ENCODE measurements around the gene PRSS38.

PRSS38 gene

DNA sequence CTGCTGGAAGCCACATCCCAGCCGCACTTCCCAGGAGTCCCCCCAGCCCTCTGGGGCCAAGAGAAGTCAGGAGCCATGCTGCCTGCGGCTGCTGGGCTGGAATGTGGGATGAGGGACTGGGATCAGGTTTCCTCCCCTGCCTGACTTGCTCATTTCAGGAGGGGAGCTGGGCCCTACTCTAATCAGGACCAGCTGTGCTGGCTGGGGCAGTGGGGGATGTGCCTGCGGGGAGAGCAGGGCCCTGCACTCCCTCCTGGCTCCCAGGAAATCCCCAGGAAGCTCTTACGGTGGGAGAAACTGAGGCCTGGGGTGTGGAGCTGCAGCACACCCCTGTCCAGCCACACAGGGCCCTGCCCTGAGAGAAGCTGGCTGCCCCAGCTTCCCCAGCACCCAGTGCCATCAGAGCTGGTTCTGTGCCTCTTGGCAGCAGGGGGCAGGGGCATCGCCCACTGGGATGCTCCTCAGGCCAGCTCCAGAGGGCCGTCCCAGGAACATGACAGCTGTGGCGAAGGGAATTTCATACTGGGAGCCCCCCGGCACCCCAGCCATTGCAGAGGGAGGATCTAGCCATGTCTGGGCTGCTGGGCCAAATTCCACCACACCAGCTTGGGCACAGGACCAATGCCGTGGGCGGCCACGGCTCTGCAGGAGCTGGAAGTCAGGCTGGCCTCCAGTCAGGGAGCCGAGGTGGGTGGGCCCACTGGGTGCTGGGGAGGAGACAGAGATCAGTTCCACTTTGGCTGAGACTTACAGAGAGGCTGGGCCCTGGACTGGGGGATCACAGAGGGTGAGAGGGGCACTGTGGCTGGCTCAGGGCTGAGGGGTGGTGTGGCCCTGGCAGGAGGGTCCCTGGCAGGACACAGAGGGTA lies 21.3 kb upstream of the PRSS38 start:
- DNase-seq = no peak

DNA sequence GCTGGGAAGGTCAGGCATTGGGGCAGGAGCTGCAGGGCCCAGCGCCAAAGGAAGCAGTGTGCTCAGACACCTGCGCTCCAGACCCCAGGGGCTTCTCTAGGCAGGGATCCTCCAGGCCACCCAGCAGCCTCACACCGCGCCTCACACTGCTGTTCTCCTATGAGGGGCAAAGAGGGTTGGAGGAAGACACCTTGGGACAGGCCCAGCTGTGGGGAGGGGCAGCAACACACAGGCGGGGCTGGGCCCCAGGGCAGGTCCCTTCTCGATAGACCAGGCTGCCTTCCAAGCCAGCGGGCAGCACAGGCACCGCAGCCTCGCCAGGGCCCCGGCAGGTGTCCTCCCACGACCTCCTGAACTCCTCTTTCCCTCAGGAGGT lies 20.7 kb upstream of the PRSS38 start:
- DNase-seq = no peak

DNA sequence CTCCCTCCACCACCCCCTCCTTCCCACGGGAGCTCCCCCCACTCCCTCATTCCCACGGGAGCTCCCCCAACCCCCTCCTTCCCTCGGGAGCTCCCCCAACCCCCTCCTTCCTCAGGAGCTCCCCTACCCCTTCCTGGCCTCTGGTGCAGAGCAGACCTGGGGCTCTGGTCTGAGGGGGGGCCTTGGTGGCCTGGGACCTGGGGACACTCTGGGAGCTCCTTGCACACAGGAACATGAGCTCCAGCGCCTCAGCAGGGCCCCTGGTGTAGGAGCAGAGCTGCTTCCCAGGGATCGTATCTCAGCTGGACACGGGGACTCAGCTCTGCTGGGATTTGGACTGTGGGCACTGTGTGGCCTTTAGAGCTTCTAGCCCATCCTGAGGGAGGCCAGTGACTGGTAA lies 19.7 kb upstream of the PRSS38 start:
- no peak for DNase-seq

DNA sequence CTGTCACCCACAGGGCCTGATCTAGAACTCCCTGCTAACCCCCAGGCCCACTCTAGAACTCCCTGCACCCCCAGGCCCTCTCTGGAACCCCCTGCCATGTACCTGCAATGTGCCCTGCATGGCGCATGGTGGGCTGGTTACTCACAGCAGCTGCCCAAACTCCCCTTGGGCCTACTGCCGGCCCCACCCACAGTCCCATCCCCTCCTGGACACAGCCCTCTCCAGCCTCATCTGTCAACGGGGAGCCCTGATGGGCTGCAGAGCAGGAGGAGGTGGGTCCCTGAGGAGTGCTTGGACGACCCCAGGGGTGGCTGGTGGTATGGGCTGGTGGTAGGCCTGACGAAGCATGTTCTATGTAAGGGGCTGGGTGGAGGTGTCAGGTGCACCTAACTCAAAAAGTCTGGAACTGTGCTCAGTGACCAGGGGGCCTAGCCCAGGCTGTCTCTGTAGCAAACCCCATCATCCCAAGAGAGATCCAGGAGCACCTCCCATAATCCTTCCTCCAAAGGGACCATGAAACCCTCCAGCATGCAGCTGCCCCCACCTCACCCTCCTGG lies 19.0 kb upstream of the PRSS38 start:
- no peak for DNase-seq

DNA sequence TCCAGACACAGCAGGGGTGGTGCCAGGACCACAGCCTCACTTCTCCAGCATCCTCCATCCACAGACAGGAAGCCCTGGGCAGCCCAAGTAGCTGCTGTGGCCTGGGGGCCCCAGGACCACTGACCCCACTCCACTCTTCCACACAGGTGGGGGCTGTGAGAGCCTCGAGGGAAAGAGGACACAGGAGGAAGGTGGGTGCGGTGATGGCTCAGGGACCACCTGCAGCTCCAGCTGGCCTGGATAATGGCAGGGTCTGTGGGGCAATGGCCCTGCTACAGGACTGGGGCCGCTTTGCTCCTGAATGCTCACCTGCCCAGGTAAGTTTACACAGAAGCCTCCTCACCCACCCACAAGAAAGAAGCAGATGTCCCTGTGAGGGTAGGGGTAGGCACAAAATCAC lies 18.3 kb upstream of the PRSS38 start:
- no peak for DNase-seq

DNA sequence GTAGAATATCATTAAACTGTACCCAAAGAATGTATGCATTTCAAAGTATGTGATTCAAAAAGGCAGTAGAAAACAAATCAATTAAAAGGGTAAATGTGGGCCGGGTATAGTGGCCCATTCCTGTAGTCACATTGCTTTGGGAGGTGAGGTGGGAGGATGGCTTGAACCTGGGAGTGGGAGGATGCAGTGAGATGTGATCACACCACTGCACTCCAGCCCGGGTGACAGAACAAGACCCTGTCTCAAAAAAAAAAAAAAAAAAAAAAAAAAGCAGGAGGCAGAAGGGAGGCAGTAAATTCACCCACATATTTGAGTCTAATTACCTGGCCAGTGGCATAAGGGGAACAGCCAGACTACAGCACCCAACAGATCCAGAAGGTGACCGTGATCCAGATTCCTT lies 17.9 kb upstream of the PRSS38 start:
- DNase-seq = no peak

DNA sequence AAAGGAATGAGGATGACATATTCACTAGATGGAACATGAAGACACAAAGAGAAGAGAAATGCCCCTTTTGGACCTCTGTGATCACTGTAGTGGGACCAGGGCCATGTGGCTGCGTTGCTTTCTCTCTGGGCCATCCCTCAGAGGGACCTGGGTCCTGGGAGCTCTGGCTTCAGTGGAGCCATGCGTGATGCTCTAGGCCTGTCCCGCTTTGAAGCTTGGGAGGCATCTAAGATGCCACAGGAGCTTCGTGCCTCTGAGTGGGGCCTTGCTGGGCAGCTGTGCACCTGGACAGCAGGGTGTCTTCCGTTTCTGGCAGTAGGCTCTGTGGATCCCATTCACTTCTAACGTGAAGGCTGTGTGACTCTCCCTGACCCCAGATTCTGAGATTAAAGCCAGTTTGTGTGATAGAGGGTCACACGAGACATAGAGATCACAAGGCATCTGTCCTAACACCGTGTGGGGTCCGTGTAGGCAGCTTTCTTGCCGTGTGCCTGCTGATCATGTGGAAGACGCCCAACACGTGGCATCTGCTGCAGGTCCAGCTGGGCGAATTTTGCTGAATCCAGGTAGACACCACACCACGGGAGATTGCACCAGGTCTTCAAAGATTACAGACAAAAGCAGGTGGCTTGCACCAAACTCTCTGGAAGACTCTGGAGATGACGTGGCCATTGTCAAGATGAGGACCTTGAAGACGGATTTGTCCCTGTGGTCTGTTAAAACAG lies 17.2 kb upstream of the PRSS38 start:
- no peak for DNase-seq

DNA sequence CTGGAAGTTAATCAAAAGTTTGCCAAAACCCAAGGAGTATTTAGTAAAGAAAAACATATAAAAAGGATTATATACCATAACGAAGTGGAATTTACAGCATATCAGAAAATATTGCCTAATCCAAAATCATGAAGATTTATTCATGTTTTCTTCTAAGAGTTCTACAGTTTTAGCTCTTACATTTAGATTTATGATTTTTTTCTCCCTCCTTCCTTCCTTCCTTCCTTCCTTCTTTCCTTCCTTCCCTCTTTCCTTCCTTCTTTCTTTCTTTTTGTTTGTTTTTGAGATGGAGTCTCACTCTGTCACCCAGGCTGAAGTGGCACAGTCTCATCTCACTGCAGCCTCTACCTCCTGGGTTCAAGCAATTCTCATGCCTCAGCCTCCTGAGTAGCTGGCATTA lies 15.7 kb upstream of the PRSS38 start:
- DNase-seq = no peak

DNA sequence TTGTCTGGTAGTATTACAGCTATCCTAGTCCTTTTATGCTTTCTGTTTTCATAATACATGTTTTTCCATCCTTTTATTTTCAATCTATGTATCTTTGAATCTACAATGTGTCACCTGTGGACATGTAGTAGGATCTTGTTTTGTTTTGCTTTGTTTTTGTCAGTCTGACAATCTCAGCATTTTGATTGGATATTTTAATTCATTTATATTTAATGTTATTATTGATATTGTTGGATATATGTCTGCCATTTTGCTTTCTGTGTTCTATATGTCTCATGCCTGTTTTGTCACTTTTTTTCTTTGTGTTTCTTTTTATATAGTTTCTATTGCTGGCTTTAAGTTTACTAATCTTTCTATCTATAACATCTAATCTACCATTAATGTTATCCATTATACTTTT lies 11.5 kb upstream of the PRSS38 start:
- no peak for DNase-seq

DNA sequence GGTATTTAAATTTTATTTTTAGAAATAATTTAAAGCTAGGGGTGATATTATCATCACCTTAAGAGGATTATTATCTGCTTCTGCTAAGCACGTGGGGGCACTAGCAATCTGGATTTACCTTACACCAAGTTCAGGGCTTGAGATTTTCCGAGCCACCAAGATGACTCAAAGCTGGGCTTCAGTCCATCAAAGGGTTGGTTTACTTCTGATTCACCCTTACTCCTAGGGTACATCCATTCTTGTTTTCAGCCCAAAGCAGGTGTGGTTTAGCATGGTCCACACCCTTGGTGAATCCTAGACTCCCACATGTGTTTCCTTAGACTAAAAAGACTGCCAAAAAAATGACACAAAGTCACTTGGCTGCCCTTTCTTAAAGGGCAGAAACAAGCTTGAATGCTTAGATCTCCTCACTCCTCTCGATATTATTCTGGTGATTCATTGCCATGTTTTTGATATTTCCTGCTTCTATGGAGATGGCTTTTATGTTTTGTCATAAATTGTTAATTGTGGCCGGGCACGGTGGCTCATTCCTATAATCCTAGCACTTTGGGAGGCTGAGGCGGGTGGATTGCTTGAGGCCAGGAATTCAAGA lies 9.8 kb upstream of the PRSS38 start:
- no peak for DNase-seq

DNA sequence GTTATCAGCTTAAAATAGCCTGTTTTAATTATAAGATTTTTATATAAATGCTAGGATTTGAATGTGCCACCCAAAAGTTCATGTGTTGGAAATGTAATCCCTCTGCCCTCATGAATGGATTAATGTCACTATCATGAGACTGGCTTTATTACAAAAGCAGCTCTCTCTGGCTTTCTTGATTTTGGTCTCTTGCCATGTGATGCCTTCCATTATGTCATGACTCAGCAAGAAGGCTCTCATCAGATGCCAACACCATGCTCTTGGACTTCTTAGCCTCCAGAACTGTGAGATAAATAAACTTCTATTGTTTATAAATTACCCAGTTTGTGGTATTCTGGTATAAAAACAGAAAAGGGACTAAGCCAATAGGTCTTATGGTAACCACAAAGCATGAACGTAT lies 6.9 kb upstream of the PRSS38 start:
- DNase-seq = no peak

DNA sequence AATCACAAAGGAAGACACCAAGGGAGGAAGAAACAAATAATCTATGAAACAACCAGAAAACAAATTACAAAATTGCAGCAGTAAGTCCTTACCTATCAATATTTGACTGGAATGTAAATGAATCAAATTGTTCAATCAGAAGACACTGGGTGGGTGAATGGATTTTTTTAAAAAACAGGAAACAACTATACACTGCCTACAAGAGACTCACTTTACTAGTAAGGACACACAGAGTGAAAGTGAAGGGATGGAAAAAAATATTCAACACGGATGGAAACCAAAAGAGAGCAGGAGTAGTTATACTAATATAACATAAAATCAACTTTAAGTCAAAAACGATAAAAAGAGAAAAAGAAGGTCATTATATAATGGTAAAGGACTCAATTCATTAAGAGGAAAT lies 6.4 kb upstream of the PRSS38 start:
- no peak for DNase-seq

DNA sequence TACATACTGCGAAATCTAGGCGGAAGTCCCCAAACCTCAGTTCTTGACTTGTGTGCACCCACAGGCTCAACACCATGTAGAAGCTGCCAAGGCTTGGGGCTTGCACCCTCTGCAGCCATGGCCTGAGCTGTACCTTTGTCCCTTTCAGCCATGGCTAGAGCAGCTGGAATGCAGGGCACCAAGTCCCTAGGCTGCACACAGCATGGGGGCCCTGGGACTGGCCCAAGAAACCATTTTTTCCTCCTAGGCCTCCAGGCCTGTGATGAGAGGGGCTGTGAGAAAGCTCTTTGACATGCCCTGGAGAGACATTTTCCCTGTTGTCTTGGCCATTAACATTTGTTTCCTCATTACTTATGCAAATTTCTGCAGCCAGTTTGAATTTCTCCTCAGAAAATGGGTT lies 1.5 kb upstream of the PRSS38 start:
- no peak for DNase-seq

DNA sequence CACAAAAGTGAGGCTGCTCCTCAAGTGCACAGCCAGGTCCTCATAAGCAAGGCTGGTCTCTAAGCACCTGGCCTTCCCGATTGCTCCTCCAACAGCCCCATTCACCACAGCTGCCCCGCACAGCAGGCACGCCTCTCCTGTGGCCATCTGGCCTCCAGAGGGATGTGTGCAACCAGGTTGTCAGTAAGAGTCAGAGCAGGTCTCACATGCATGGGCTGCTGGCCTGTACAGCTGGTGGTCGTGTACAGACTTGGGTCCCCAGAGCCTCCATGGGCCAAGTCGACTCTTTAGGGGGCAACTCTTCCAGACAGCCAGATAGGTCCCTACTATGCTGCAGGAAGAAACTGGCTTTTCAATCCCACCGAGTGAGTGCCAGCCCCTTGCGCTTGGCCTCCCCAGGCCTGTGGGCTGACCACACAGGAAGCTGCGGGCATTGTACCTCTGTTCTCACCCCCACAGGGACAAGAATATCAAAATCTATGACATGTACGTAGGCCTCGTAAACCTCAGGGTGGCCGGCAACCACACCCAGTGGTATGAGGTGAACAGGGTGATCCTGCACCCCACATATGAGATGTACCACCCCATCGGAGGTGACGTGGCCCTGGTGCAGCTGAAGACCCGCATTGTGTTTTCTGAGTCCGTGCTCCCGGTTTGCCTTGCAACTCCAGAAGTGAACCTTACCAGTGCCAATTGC lies 1.4 kb downstream of the PRSS38 start:
- DNase-seq = no peak

DNA sequence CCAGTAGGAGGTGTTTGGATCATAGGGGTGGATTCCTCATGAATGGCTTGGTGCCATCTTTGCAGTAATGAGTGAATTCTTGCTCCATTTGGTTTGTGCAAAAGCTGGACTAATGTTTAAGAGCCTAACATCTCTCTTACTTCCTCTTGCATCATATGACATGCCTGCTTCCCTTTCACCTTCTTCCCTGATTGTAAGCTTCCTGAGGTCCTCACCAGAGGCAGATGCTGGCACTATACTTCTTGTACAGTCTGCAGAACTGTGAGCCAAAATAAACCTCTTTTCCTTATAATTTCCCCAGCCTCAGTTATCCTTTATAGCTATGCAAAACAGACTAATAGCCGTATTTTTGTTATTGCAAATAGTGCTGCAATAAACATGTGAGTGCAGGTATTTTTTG lies 8.1 kb downstream of the PRSS38 start:
- DNase-seq = no peak

DNA sequence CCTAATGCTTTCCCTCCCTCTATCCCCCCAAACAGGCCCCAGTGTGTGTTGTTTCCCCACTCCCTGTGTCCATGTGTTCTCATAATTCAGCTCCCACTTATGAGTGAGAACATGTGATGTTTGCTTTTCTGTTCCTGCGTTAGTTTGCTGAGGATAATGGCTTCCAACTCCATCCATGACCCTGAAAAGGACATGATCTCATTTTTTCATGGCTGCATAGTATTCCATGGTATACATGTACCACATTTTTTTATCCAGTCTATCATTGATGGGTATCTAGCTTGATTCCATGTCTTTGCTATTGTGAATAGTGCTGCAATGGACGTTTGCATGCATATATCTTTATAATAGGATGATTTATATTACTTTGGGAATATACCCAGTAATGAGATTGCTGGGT lies 8.7 kb downstream of the PRSS38 start:
- DNase-seq = no peak

DNA sequence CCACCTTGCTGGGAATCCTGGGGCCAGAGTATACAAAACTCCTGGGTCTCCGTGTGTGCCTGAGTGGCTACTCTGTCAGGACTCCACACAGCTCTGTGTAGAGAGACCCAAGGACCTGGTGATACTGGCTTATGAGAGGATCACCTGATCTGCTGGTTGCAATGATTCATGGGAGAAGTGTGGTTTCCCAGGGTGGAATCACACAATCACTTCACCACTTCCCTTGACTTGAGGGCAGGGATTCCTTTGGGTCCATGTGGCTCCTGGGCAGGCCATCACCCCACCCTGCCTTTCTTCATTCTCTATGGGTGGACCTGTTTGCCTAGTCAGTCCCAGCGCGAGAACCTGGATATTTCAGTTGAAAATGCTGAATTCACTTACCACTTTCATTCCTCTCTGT lies 13.3 kb downstream of the PRSS38 start:
- no peak for DNase-seq

DNA sequence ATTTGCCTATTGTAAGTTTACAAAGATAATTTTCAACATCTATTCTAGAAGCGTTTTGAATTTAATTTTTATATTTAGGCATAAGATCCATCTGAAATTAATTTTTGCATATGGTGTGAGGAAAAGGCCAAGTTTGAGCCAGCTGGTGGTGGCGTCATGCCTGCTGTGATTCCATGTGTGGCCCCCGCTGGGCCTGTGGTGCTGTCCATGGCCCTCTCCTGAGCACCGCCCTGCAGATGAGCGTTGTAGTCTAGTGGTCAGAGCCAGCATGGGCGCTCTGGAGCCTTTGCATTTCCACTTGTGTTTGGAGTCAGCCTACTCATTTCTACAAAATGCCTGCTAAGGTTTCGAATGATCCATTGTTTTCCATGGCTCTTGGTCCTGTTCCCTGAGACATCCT lies 22.7 kb downstream of the PRSS38 start:
- DNase-seq = no peak

DNA sequence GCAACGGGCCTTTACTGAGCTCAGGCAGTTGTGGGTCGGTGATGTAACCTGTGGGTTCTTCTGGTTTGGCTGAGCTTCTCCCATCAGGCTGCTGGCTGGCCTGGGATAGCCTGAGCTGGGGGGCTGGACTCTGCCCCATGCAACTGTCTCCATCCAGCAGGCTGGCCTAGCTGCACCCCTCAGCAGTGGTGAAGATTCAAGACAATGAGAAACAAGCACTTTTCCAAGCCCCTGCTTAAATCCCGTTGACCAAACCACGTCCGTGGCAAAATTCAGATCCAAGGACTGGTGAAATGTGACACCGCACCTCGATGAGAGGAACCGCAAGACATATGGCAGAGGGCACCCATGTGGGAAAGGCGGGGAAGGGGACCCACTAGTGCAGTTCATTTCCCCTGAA lies 25.6 kb downstream of the PRSS38 start:
- DNase-seq = no peak

DNA sequence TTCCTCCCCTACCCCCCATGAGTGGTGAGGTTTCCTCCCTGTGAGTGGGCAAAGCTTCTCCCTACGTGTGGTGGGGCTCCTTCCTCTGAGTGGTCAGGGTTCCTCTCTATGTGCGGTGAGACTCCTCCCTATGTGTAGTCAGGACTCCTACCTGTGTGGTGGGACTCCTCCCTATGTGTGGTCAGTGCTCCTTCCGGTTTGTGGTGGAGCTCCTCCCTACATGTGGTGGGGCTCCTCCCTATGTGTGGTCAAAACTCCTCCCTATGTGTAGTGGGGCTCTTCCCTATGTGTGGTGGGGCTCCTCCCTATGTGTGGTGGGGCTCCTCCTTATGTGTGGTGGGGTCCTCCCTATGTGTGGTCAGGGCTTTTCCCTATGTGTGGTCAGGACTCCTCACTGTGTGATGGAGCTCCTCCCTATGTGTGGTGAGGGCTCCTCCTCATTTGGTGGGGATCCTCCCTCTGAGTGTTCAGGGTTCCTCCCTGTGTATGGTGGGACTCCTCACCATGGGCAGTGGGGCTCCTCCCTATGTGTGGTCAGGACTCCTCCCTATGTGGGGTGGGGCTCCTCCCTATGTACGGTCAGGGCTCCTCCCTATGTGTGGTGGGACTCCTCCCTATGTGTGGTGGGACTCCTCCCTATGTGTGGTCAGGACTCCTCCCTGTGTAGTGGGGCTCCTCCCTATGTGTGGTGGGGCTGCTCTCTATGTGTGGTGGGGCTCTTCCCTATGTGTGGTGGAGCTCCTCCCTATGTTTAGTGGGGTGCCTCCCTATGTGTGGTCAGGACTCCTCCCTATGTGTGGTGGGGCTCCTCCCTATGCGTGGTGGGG lies 29.1 kb downstream of the PRSS38 start:
- no peak for DNase-seq

DNA sequence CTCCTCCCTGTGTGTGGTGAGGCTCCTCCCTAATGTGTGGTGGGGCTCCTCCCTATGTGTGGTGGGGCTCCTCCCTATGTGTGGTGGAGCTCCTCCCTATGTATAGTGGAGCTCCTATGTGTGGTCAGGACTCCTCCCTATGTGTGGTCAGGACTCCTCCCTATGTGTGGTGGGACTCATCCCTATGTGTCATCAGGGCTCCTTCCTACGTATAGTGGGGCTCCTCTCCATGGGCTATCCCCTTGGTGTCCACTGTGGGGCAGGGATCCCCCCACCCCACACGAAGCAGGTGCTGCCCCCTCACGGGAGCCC lies 29.6 kb downstream of the PRSS38 start:
- no peak for DNase-seq

DNA sequence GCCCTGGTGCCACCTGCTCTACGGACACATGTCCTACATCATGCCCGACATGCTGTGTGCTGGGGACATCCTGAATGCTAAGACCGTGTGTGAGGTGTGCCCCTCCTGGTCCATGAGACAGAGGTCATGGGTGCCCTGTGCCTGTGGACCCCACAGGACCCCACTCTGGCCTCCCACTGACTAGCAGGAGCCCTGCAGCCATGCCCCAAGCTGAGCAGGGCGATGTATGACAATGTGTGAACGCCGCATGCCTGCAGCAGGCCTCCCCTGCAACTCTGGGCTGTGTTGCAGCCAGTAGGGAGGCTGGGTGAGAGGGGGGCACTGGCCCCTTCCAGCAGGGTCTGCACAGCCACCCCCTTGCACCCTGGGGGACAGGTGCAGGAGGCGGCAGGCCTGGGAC lies 30.0 kb downstream of the PRSS38 start:
- no peak for DNase-seq

Data from stimulated activated CD4-positive, alpha-beta T cell treated with anti-CD3 and anti-CD28 coated beads, Interleukin-4, amount 100 ng/mL, for 4 hours (primary cell).